GM12801 (cell line): Measurements from ENCODE around the gene ARL14.

Source experiments
- TF ChIP-seq, protein P1 (sequence below): IDR thresholded peaks from one replicate; pipeline ENCODE4 v1.5.1; 2011; ENCODE audit warnings: control low read depth; ENCODE audit not compliant: insufficient read length; ENCODE audit errors: extremely low read depth

Gene ARL14

GRCh38 chr3:160702290-160702689 is 25.3 kb downstream of the ARL14 start:
- TF ChIP-seq, protein P1, sequence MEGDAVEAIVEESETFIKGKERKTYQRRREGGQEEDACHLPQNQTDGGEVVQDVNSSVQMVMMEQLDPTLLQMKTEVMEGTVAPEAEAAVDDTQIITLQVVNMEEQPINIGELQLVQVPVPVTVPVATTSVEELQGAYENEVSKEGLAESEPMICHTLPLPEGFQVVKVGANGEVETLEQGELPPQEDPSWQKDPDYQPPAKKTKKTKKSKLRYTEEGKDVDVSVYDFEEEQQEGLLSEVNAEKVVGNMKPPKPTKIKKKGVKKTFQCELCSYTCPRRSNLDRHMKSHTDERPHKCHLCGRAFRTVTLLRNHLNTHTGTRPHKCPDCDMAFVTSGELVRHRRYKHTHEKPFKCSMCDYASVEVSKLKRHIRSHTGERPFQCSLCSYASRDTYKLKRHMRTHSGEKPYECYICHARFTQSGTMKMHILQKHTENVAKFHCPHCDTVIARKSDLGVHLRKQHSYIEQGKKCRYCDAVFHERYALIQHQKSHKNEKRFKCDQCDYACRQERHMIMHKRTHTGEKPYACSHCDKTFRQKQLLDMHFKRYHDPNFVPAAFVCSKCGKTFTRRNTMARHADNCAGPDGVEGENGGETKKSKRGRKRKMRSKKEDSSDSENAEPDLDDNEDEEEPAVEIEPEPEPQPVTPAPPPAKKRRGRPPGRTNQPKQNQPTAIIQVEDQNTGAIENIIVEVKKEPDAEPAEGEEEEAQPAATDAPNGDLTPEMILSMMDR, result no peak

- TF ChIP-seq, protein P1, result no peak
Measured at GRCh38 chr3:160703974-160704373, 27.0 kb downstream of the ARL14 start.

DNA sequence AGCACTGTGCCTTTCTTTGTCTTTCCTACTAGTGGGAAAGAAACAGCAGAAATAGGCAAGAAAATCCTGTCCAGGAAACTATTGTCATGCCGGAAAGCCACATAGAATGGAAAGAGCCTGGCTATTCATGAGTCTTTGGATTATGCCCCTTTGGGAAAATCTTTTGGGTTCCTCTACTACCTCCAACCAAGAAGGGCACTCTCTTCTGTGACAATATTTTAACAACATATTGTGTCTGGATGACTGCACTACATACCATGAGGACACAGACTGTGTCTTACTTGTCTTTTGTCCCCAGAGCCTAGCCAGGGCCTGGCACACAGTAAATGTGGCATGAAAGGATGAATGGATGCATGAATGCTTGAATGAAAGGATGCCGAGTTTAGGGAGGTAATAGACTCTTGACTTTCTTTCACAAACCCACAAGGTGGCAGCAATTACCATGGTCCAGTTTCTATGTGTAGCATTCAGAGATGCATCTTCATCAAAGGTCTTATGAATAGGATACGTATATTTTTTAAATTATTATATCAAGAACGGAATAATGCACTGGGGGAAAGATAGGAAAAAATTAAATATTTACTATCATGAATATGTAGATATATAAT is 30.3 kb downstream of the ARL14 start:
- TF ChIP-seq, protein P1, result no peak

GRCh38 chr3:160709477-160710182 is 32.7 kb downstream of the ARL14 start:
- TF ChIP-seq, protein P1, result no peak

- TF ChIP-seq, protein P1, result no peak
Measured at GRCh38 chr3:160719710-160720109, 42.8 kb downstream of the ARL14 start.

DNA sequence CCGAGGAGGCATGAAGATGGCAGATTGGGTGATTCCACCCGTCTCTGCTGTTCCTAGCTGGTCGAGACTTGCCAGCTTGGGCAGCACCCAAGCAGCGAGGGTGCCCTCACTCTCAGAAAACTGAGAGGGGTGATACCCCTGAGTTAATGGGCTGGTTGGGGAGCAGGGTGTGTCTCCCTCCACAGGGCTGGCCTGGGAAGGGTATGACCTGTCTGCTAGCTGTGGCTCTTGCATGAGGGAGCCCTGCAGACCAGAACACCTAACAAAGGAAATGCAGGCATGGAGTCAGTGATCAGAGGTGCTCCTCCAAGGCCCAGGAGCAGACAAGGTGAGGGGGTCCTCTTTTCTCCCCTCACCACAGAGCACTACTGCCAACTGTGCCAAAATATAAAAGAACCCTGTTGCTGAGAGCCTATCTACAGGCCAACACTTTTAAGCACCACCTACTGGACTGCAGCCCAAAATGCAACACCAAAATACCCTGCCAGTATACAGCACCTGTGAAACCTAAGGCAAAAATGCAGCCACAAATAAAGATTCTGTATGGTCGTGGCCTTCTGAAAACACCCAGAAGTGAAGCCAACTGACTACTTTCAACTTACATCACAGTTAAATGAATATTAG is 43.3 kb downstream of the ARL14 start:
- TF ChIP-seq, protein P1, result no peak

- TF ChIP-seq, protein P1, result no peak
Measured at GRCh38 chr3:160722331-160722730, 45.4 kb downstream of the ARL14 start.
